K562 (cell line): ENCODE data around the gene BRAT1. TPM values are rescaled to one million over a fixed set of nuclear protein-coding genes. Genes with fewer than 3 reads are reported as not detected.

ENCODE experiments used
- DNMT1 ChIP-seq: fragments of 450-650 bp; IDR thresholded peaks from 2 replicates; pipeline ENCODE4 v1.6.1; 2016; ENCODE audit warnings: antibody characterized with exemption, mild to moderate bottlenecking
- ESRRA ChIP-seq: fragments of 450-650 bp; IDR thresholded peaks from 2 replicates; pipeline ENCODE4 v1.6.1; 2014; ENCODE audit warnings: low read depth, mild to moderate bottlenecking, moderate library complexity, borderline replicate concordance
- FOXJ2 ChIP-seq: fragments of 200-800 bp; sonication (Bioruptor generic); IDR thresholded peaks from 2 replicates; pipeline ENCODE4 v1.6.1; 2016; ENCODE audit warnings: missing genetic modification characterization, missing compliant biosample characterization
- FOXM1 ChIP-seq, 2 experiments: fragments of 450-650 bp in 1 of 2; sonication (generic) in 1 of 2; formaldehyde crosslinking in 1 of 2; IDR thresholded peaks; 2 replicates each; pipeline versions ENCODE4 v1.6.1 to v1.9.0; 2017 to 2022; ENCODE audit warnings: low read depth in 2 of 2, mild to moderate bottlenecking in 2 of 2, missing genetic modification reagents in 1 of 2, moderate library complexity in 1 of 2
- ILK ChIP-seq: fragments of 450-650 bp; IDR thresholded peaks from 2 replicates; pipeline ENCODE4 v1.6.1; 2016; ENCODE audit warnings: missing genetic modification characterization, low read depth, mild to moderate bottlenecking, missing compliant biosample characterization, moderate library complexity, borderline replicate concordance
- KDM1A ChIP-seq, 2 experiments: fragments of 450-650 bp; IDR thresholded peaks; 2 replicates each; pipeline ENCODE4 v1.6.1; 2016; ENCODE audit warnings: mild to moderate bottlenecking in 2 of 2
- MTA2 ChIP-seq: fragments of 450-650 bp; IDR thresholded peaks from 2 replicates; pipeline ENCODE4 v1.6.1; 2016; ENCODE audit warnings: low read depth
- MXI1 ChIP-seq: IDR thresholded peaks from 2 replicates; pipeline ENCODE4 v1.6.1; 2011; ENCODE audit warnings: low read depth, mild to moderate bottlenecking, improper control_type of control experiment, low read length
- NFRKB ChIP-seq: fragments of 450-650 bp; IDR thresholded peaks from 2 replicates; pipeline ENCODE4 v1.6.1; 2016; ENCODE audit warnings: low read depth
- PHB ChIP-seq: fragments of 250-450 bp; sonication (Bioruptor Pico); IDR thresholded peaks from 2 replicates; pipeline ENCODE4 v1.5.0; 2021
- PURB ChIP-seq: sonication (generic); formaldehyde crosslinking; IDR thresholded peaks from 2 replicates; pipeline ENCODE4 v1.9.0; 2021; ENCODE audit warnings: low read depth, mild to moderate bottlenecking, missing genetic modification reagents
- SOX6 ChIP-seq: fragments of 450-650 bp; IDR thresholded peaks from 2 replicates; pipeline ENCODE4 v1.6.1; 2014; ENCODE audit warnings: mild to moderate bottlenecking
- SUPT5H ChIP-seq: fragments of 450-650 bp; IDR thresholded peaks from 2 replicates; pipeline ENCODE4 v1.6.1; 2016
- TEAD4 ChIP-seq, 2 experiments: sonication (generic) in 1 of 2; formaldehyde crosslinking in 1 of 2; IDR thresholded peaks; 2 replicates each; pipeline versions ENCODE4 v1.6.1 to v1.8.0; 2012 to 2022; ENCODE audit warnings: borderline replicate concordance in 1 of 2, inconsistent platforms in 1 of 2, low read length in 1 of 2, mild to moderate bottlenecking in 1 of 2, missing genetic modification reagents in 1 of 2
- YY1 ChIP-seq, 3 experiments: IDR thresholded peaks; 2 replicates each; pipeline ENCODE4 v1.6.1; 2011; ENCODE audit warnings: low read length in 2 of 3, mild to moderate bottlenecking in 2 of 3, moderate library complexity in 2 of 3, borderline replicate concordance in 1 of 3, control low read depth in 1 of 3, low read depth in 1 of 3; ENCODE audit not compliant: insufficient read depth in 3 of 3, insufficient replicate concordance in 2 of 3, control insufficient read depth in 1 of 3, insufficient read length in 1 of 3; ENCODE audit errors: extremely low read depth in 1 of 3
- ZC3H11A ChIP-seq: IDR thresholded peaks from 2 replicates; pipeline ENCODE4 v1.6.1; 2012; ENCODE audit warnings: low read depth, low read length, improper control_type of control experiment
- ZNF124 ChIP-seq: sonication (generic); formaldehyde crosslinking; IDR thresholded peaks from 2 replicates; pipeline ENCODE4 v1.8.1; 2022; ENCODE audit warnings: missing genetic modification reagents
- ZNF57 ChIP-seq: fragments of 450-650 bp; formaldehyde crosslinking; IDR thresholded peaks from 2 replicates; pipeline ENCODE4 v1.4.0; 2020; ENCODE audit warnings: mild to moderate bottlenecking, moderate library complexity
- ZNF780A ChIP-seq: fragments of 250-450 bp; sonication (Bioruptor Pico); IDR thresholded peaks from 2 replicates; pipeline ENCODE4 v1.5.0; 2021; ENCODE audit warnings: mild to moderate bottlenecking
- ZNF785 ChIP-seq: fragments of 250-450 bp; sonication (Bioruptor Pico); IDR thresholded peaks from 2 replicates; pipeline ENCODE4 v1.4.0; 2020; ENCODE audit warnings: mild to moderate bottlenecking
- polyA plus RNA-seq, 8 experiments: library from polyadenylated mRNA; depleted of rRNA in 4 of 8; stranded (reverse) in 5 of 8; unstranded in 3 of 8; fragments of >200 nt; fragmentation: Nextera tagmentation in 2 of 8; fragmentation: Illumina TruSeq in 1 of 8; extraction: Ambion mirVana in 2 of 8; extraction: Trizol in 1 of 8; gene quantifications; 2 replicates each; pipeline versions ENCODE4 v1.2.1 to v1.2.3, GENCODE V29; 2011 to 2014; ENCODE audit warnings: inconsistent platforms in 1 of 8, missing spikeins in 1 of 8
- total RNA-seq, 7 experiments: library from RNA; depleted of rRNA in 6 of 7; stranded (reverse); fragments of >200 nt in 6 of 7; fragmentation: Illumina TruSeq in 2 of 7; extraction: Trizol in 2 of 7; gene quantifications; 2 replicates each; pipeline versions ENCODE4 v1.2.1 to v1.2.3, GENCODE V29; 2011 to 2021; ENCODE audit warnings: low replicate concordance in 1 of 7
- TF ChIP-seq, protein P1 (sequence below): fragments of 450-650 bp; IDR thresholded peaks from 2 replicates; pipeline ENCODE4 v1.6.1; 2014; ENCODE audit warnings: low read depth, mild to moderate bottlenecking, moderate library complexity, borderline replicate concordance
- TF ChIP-seq, protein P2 (sequence below): fragments of 450-650 bp; IDR thresholded peaks from one replicate; pipeline ENCODE4 v1.6.1; 2018; ENCODE audit warnings: mild to moderate bottlenecking, moderate library complexity; ENCODE audit not compliant: partially characterized antibody
- TF ChIP-seq, protein P3 (sequence below): fragments of 250-450 bp; sonication (Bioruptor Pico); IDR thresholded peaks from 2 replicates; pipeline ENCODE4 v1.6.1; 2021; ENCODE audit warnings: mild to moderate bottlenecking
- TF ChIP-seq, protein P4 (sequence below), 2 experiments: IDR thresholded peaks; 2 replicates each; pipeline ENCODE4 v1.6.1; 2011; ENCODE audit warnings: borderline replicate concordance in 1 of 2, control low read depth in 1 of 2, low read depth in 1 of 2, low read length in 1 of 2, mild to moderate bottlenecking in 1 of 2, mixed read lengths in 1 of 2, moderate library complexity in 1 of 2; ENCODE audit not compliant: insufficient read depth in 1 of 2, insufficient read length in 1 of 2, poor library complexity in 1 of 2, severe bottlenecking in 1 of 2; ENCODE audit errors: extremely low read depth in 1 of 2

The BRAT1 gene
- total and polyA plus RNA-seq, 9 of the 15 experiments (the other 6 are each of a cell fraction or from before 2014, with no cell fraction given) = 0.13 to 49.6 (median 10.5) TPM

DNA sequence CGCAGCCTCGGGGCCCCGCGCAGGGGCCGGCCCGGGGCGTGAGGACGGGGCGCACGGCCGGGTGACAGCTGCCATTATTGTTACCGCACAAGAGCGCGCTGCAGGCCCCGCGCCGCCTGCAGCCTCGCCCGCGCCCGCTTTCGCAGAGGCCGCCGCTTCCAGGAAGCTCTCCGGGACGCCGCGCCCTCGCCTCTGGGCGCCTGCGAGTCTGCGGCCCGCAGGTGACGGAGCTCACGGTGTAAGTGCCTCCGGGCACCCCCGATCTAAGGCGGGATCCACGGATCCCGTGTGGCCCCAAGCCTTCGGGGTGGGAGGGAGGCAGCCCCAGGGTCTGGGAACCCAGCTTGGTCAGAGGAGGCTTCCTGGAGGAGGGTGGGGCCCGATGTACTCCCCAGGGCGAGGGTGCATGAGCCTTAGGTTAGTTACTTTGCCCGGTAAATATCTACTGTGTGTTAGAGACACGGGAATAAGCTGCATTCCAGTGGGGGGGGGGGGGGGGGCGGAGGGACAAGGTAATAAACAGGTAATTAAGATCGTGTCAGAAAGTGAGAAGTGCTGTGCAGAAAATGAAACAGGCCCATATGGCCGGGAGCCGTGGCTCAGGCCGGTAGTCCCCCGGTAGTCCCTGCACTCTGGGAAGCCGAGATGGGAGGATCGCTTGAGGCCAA, 4.1 kb upstream of the BRAT1 start (continued):
- TF ChIP-seq YY1 (IDR thresholded peaks at IDR 0.05; ENCODE audit: borderline replicate concordance in 1 of 3, control insufficient read depth in 1 of 3, extremely low read depth in 1 of 3, insufficient read depth in 3 of 3, insufficient read length in 1 of 3, insufficient replicate concordance in 2 of 3, low read depth in 1 of 3, low read length in 2 of 3) (peak in 2 of 3 experiments; percentile 11 to 12), SUPT5H (no peak), ZNF785 (CRISPR knock-in tag) (no peak), ZNF57 (CRISPR knock-in tag) (no peak), ILK (no peak), DNMT1 (no peak), ESRRA (no peak; the same call in 1 of the 2 replicates), NFRKB (no peak), FOXJ2 (no peak), PURB (CRISPR knock-in tag) (no peak), KDM1A (IDR thresholded peaks at IDR 0.05) (peak; percentile 50 to 69; a peak in 3 of 4 replicates), ZNF124 (CRISPR knock-in tag) (no peak), MXI1 (no peak), ZC3H11A (no peak), FOXM1 (IDR thresholded peaks at IDR 0.05; ENCODE audit: low read depth) (no peak), FOXM1 (CRISPR knock-in tag; IDR thresholded peaks at IDR 0.05; ENCODE audit: low read depth) (no peak), SOX6 (no peak), MTA2 (no peak), TEAD4 (IDR thresholded peaks at IDR 0.05; ENCODE audit: low read length) (no peak), TEAD4 (CRISPR knock-in tag; IDR thresholded peaks at IDR 0.05; ENCODE audit: borderline replicate concordance) (no peak), PHB (no peak), ZNF780A (no peak)
- TF ChIP-seq, protein P1, sequence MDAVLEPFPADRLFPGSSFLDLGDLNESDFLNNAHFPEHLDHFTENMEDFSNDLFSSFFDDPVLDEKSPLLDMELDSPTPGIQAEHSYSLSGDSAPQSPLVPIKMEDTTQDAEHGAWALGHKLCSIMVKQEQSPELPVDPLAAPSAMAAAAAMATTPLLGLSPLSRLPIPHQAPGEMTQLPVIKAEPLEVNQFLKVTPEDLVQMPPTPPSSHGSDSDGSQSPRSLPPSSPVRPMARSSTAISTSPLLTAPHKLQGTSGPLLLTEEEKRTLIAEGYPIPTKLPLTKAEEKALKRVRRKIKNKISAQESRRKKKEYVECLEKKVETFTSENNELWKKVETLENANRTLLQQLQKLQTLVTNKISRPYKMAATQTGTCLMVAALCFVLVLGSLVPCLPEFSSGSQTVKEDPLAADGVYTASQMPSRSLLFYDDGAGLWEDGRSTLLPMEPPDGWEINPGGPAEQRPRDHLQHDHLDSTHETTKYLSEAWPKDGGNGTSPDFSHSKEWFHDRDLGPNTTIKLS = no peak; the same call in 1 of the 2 replicates
- TF ChIP-seq, protein P2, sequence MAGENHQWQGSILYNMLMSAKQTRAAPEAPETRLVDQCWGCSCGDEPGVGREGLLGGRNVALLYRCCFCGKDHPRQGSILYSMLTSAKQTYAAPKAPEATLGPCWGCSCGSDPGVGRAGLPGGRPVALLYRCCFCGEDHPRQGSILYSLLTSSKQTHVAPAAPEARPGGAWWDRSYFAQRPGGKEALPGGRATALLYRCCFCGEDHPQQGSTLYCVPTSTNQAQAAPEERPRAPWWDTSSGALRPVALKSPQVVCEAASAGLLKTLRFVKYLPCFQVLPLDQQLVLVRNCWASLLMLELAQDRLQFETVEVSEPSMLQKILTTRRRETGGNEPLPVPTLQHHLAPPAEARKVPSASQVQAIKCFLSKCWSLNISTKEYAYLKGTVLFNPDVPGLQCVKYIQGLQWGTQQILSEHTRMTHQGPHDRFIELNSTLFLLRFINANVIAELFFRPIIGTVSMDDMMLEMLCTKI = no peak
- TF ChIP-seq, protein P3, sequence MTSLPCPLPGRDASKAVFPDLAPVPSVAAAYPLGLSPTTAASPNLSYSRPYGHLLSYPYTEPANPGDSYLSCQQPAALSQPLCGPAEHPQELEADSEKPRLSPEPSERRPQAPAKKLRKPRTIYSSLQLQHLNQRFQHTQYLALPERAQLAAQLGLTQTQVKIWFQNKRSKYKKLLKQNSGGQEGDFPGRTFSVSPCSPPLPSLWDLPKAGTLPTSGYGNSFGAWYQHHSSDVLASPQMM (CRISPR knock-in tag) = no peak
- TF ChIP-seq, protein P4, sequence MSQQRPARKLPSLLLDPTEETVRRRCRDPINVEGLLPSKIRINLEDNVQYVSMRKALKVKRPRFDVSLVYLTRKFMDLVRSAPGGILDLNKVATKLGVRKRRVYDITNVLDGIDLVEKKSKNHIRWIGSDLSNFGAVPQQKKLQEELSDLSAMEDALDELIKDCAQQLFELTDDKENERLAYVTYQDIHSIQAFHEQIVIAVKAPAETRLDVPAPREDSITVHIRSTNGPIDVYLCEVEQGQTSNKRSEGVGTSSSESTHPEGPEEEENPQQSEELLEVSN (IDR thresholded peaks at IDR 0.05; ENCODE audit: borderline replicate concordance in 1 of 2, extremely low read depth in 1 of 2, insufficient read depth in 1 of 2, insufficient read length in 1 of 2, low read depth in 1 of 2, low read length in 1 of 2, poor library complexity in 1 of 2, severe bottlenecking in 1 of 2) = no peak
